NAMALWA (cell line): Measurements from ENCODE around the gene GNAI2.
"Not testable (repeated sequence)": the region's sequence is repeated elsewhere in the genome, so short reads cannot be mapped to it uniquely, and the experiment has no call there.

Experiments
- DNase-seq: peaks from one replicate; pipeline ENCODE4 v3.0.0-alpha.2; 2015; ENCODE audit warnings: low spot score

Gene GNAI2

GRCh38 chr3:50226888-50227389 is 9.1 kb upstream of the GNAI2 start:
- DNase-seq, result peak; percentile 58

- peak; percentile 88 for DNase-seq
Observed at GRCh38 chr3:50227390-50228183, 8.4 kb upstream of the GNAI2 start.

DNA sequence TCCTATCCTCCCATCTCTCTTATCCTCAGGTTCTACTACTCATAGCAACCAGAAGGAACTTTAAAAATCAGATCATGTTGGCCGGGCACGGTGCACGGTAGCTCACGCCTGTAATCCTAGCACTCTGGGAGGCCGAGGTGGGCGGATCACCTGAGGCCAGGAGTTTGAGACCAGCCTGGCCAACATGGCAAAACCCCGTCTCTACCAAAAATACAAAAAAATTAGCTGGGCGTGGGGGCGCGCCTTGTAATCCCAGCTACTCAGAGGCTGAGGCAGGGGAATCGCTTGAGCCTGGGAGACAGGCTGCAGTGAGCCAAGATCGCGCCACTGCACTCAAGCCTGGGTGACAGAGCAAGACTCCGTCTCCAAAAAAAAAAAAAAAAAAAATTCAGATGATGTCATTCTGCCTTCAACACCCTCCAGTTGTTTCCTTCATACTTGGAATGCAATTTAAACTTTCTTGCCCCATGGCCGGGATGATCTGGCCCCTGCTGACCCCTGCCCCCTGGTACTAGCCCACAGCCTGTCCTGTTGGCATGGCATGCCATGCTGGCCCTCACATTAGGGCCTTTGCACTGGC is 7.7 kb upstream of the GNAI2 start:
- not testable (repeated sequence) for DNase-seq

DNA sequence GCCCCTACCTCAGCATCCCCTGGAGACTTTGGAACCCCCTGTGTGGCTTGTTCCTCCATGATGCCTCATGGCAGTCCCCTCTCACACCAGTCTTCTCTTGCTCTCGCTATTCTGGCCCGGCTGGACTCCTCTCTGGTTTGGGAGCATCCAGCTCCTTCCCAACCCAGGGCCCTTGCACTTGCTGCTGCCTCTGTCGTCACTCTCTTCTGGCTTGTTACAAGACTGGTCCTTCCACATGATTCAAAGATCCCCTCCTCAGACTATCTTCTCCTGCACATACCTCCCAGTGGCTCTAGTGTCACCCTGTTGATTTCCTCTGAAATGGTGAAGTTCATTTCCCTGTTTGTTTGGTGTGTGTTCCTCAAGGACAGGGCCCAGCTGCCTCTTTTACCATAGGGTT is 6.5 kb upstream of the GNAI2 start:
- no peak for DNase-seq

GRCh38 chr3:50230104-50230793 is 5.8 kb upstream of the GNAI2 start:
- no peak for DNase-seq

- DNase-seq, result no peak
Observed at GRCh38 chr3:50230794-50231125, 5.2 kb upstream of the GNAI2 start.

DNA sequence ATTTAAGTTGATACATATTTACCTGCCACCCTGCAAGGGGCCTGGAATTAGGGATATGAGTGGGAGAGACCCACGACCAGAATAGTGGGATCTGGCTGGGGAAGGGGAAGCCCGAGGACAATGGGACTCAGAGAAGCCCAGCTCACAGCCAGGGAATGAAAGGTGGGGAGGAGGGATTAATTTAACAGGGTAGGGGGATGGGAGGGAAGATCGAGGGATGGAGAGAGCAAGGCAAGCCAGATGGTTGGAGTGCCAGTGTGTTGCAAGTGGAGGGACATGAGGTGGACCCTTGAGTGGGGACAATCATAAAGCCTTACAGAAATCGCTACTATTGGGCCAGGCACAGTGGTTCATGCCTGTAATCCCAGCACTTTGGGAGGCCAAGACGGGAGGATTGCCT is 4.4 kb upstream of the GNAI2 start:
- DNase-seq, result no peak

GRCh38 chr3:50232303-50232702 is 3.7 kb upstream of the GNAI2 start:
- DNase-seq, result no peak

- DNase-seq, result no peak
Observed at GRCh38 chr3:50233176-50233575, 2.8 kb upstream of the GNAI2 start.

DNA sequence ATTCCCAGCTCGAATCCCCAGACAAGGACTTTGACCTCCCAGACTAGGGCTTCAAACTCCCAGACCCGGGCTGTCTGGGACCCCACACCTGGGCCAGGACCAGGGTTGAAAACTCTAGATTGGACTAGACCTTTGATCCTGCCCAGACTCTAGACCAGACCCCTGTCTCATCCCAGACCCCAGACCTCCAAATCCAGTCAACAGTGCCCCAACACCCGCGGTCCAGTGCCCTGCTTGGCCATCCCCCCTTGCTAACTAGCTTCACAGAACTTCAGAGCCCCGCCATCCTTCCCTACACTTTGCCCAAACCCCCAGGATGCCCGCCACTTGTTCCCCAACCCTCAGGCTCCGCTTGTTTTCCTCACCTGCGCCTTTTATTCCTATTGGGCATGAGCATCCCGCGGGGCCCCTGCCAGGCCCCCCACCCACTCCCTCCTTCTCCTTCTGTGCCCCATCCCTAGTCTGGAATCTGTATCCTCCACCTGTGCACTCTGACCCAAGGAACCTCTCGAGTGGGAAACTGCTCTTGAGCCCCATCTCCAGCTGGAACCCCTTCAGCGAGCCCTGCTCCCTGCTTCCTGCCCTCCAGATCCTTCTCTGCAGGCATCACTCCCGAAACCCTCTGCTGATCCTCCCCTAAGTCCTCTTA is 604 bp downstream of the GNAI2 start:
- DNase-seq, result no peak

GRCh38 chr3:50237133-50237651 is 1.2 kb downstream of the GNAI2 start:
- DNase-seq, result peak; percentile 49

- DNase-seq, result peak; percentile 78
Observed at GRCh38 chr3:50237754-50238548, 1.9 kb downstream of the GNAI2 start.

DNA sequence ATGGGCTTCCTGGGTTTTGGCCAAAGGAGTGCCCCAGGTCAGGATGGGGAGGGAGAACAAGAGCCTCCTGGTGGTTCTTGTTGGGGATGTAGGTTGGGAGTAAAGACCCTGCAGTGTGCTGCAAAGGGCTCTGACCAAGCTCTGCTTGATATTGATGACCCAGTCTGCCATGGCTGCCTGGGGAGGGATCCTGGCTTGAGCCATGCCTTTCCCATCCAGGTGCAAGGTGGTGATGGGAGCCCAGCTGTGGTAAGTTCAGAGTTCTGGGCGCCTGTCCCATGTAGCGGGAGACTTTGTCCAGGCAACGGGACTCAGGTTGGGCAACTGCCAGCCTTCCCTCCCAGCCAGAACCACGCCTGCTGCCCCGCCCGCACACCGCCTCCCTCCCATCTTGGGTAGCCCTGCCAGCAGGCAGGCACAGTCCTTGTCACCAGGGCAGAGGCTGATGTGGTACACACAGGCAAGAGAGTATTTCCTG is 2.6 kb downstream of the GNAI2 start:
- no peak for DNase-seq

GRCh38 chr3:50239649-50240048 is 3.6 kb downstream of the GNAI2 start:
- DNase-seq, result no peak

- no peak for DNase-seq
Observed at GRCh38 chr3:50241163-50241562, 5.2 kb downstream of the GNAI2 start.

GRCh38 chr3:50241713-50242380 is 5.8 kb downstream of the GNAI2 start:
- no peak for DNase-seq

DNA sequence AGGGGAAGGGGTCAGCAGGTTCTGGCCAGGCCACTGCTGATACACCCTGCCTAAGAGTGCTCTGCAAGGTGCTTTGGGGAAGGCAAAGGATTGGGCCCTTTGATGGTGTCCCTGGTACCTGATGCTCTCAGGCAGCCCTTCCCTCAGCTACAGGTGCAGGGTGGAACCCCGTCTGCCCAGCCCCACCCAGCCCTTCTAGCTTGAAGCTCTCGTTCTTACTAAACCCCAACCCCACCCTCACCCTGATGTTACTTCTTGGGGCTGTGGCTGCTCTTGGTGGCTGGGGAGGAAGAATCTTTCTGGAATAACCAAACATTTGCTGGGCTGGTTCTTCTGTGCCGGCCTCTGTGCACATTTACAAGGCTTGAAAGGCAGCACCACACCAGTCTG is 6.4 kb downstream of the GNAI2 start:
- no peak for DNase-seq

GRCh38 chr3:50242851-50243542 is 7.0 kb downstream of the GNAI2 start:
- DNase-seq, result peak; percentile 46

GRCh38 chr3:50243543-50243895 is 7.5 kb downstream of the GNAI2 start:
- no peak for DNase-seq

DNA sequence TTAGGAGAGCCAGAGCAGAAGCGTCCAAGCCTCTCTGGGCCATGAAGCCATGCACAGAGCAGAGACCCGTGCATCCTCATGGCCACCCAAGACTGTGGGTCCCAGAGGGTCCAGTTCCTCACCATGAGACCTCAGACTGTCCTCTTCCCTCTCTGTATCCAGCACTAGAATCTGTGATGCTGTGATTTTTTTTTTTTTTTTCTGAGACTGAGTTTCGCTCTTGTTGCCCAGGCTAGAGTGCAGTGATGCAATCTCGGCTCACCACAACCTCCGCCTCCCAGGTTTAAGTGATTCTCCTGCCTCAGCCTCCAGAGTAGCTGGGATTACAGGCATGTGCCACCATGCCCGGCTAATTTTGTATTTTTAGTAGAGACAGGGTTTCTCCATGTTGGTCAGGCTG is 8.8 kb downstream of the GNAI2 start:
- DNase-seq, result not testable (repeated sequence)
